Thyroid gland (tissue), 4 donors: ENCODE results near the gene SEC16B. TPM values are rescaled to one million over a fixed set of nuclear protein-coding genes. Genes with fewer than 3 reads are reported as not detected.
A peak's percentile ranks its signal among the peaks of the same experiment; 100 is the strongest.

Source experiments
- DNase-seq, 2 donors: peaks; one replicate each; pipeline ENCODE4 v3.0.0-alpha.2; 2019
- H3K27ac ChIP-seq, 3 donors: fragments of 200-600 bp; sonication (generic); 1 replicate in 2 of 3; 2 replicates in 1 of 3; pipeline ENCODE4 v1.5.1; 2016 to 2019; ENCODE audit warnings: mild to moderate bottlenecking in 1 of 3, moderate library complexity in 1 of 3
- H3K27me3 ChIP-seq: fragments of 200-600 bp; sonication (generic); one replicate; pipeline ENCODE4 v1.5.1; 2019
- H3K36me3 ChIP-seq, 2 donors: fragments of 200-600 bp; sonication (generic); one replicate each; pipeline ENCODE4 v1.5.1; 2016 to 2019
- H3K4me1 ChIP-seq, 2 donors: fragments of 200-600 bp; sonication (generic); one replicate each; pipeline ENCODE4 v1.5.1; 2017 to 2019
- H3K4me3 ChIP-seq, 3 donors: fragments of 200-600 bp; sonication (generic); replicated peaks in 1 of 3; 1 replicate in 2 of 3; 2 replicates in 1 of 3; pipeline ENCODE4 v1.5.1; 2016; ENCODE audit warnings: mild to moderate bottlenecking in 1 of 3
- H3K9me3 ChIP-seq: fragments of 200-600 bp; sonication (generic); one replicate; pipeline ENCODE4 v1.5.1; 2017
- POLR2A ChIP-seq, 2 donors: fragments of 450-650 bp; IDR thresholded peaks; one replicate each; pipeline ENCODE4 v1.6.1; 2017; ENCODE audit warnings: antibody characterized with exemption in 2 of 2, mild to moderate bottlenecking in 2 of 2, moderate library complexity in 1 of 2
- WGBS, 2 donors: methylation state at CpG; one replicate each; pipeline ENCODE4 v1.1.5; 2017; 5-methylcytosine and 5-hydroxymethylcytosine counted together
- intact Hi-C: fragments of 100-400 bp; cut with DNase I; formaldehyde crosslinking; loops from one replicate; pipeline ENCODE4 v1.15.1; 2023
- total RNA-seq, 4 donors: library from RNA; depleted of rRNA; stranded (reverse); fragments of >200 nt; gene quantifications; one replicate each; pipeline ENCODE4 v1.2.3, GENCODE V29; 2016
- TF ChIP-seq, protein P1 (sequence below), 6 experiments: fragments of 200-600 bp in 3 of 6; fragments of 450-650 bp in 3 of 6; sonication (generic) in 3 of 6; IDR thresholded peaks; one replicate each; pipeline ENCODE4 v1.5.1; 2016 to 2019; ENCODE audit warnings: antibody characterized with exemption in 6 of 6, mild to moderate bottlenecking in 2 of 6, inconsistent platforms in 1 of 6, moderate library complexity in 1 of 6

SEC16B gene
- total RNA-seq, 4 donors from 2014 or later: 3.8 to 12.8 (median 6.2) TPM

DNA sequence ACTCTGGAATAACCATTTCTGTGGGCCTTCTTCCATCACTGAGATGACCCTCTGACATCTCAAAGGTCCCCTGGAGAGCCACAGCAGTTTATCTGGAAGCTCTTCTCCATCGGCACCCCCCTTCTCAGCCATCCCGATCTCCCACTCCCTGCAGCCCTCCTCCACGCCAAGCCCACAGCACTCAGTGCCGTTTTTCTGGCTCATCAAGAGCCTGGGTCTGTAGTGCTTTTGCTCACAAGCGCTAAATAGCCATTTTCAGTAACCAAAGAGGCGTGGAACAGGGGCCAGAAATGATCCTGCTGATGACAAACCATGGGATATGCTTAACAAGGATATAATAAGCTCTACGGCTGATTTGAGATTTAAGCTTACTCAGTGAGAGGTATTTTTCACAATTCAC, 17.6 kb downstream of the SEC16B start:
- no peak for DNase-seq
- Histone ChIP-seq H3K4me3 (no peak overlapping the region), H3K4me1 (no peaks in the 10 kb centered on the region), H3K27me3 (no peaks in the 10 kb centered on the region), H3K27ac (no peak overlapping the region), H3K36me3 (no peaks in the 10 kb centered on the region), H3K9me3 (no peaks in the 10 kb centered on the region)
- intact Hi-C loops: no loop called here
- TF ChIP-seq, protein P1, sequence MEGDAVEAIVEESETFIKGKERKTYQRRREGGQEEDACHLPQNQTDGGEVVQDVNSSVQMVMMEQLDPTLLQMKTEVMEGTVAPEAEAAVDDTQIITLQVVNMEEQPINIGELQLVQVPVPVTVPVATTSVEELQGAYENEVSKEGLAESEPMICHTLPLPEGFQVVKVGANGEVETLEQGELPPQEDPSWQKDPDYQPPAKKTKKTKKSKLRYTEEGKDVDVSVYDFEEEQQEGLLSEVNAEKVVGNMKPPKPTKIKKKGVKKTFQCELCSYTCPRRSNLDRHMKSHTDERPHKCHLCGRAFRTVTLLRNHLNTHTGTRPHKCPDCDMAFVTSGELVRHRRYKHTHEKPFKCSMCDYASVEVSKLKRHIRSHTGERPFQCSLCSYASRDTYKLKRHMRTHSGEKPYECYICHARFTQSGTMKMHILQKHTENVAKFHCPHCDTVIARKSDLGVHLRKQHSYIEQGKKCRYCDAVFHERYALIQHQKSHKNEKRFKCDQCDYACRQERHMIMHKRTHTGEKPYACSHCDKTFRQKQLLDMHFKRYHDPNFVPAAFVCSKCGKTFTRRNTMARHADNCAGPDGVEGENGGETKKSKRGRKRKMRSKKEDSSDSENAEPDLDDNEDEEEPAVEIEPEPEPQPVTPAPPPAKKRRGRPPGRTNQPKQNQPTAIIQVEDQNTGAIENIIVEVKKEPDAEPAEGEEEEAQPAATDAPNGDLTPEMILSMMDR (IDR thresholded peaks at IDR 0.05): no peak
- TF ChIP-seq POLR2A (IDR thresholded peaks at IDR 0.05): no peak
- WGBS, 2 donors: 46 to 66% methylated on average over 7 of the region's 7 CpGs

DNA sequence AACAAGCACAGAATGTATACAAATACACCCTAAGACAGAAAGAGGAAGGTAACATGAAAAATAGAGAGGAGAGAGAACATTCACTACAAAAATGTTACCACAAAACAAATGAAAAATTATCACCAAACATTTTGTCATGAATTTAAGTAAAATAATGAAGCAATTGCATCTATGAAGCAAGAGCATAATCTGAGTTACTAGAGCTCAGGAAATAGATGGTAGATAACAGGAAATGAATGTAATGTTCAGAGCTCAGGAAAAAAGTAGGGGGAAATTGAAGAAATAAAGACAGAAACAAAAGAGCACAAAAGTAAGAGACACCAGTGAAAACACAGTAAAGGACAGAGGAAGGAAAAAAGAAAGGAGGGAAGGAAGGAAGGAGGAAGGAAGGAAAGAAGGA, 19.4 kb downstream of the SEC16B start:
- Histone ChIP-seq H3K4me3 (no peak overlapping the region), H3K27me3 (no peaks in the 10 kb centered on the region), H3K27ac (no peak overlapping the region), H3K36me3 (no peaks in the 10 kb centered on the region), H3K4me1 (no peaks in the 10 kb centered on the region), H3K9me3 (no peaks in the 10 kb centered on the region)
- TF ChIP-seq, protein P1 (IDR thresholded peaks at IDR 0.05): no peak
- TF ChIP-seq POLR2A (IDR thresholded peaks at IDR 0.05): no peak
- DNase-seq: no peak
- intact Hi-C loops: no loop called here

DNA sequence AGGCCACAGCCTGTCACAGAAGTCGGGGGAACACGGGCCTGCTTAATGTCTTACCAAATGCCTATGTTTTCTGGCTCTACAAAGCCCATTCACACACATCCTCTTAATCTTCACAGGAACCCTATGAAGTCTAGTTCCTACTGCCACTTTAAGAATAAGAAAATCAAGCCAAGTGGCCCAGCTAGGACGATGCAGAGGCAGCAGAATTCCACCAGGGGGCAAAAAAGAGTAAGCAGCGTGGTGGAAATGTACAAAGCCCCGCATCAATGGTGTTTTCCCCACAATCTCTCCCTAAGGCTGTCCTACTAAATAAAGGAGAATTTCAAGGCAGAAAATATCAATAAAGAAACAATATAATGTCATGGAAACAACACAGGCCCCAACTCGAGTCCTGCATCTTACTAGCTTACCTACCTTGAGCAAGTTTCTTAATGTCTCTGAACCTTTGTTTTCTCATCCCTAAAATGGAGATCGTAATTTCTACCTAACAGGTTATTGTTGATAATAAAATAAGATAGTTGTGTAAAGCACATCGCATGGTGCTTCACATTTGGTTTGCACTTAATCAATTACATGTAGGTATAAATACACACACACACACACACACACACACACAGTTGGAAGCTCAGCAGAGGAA, 21.4 kb downstream of the SEC16B start:
- intact Hi-C loops: no loop called here

DNA sequence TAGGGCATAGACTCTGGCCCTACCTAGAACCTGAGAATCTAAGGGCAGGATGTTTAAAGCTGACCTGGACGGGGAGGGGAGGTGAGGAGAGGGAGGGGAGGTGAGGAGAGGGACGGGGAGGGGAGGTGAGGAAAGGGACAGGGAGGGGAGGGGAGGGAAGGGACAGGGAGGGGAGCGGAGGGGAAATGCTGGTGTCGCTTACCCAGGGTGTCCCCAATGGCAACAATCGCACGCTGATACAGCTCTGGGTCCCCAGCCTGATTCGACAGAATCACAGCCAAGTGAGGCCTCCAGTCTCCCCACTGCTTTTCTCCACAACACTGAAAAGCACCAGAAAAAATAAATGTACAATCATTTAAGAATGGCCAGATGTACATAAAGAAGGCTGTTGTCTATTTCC, 22.2 kb downstream of the SEC16B start:
- H3K4me3 ChIP-seq: no peak overlapping the region
- no peaks in the 10 kb centered on the region for H3K4me1 ChIP-seq
- H3K27ac ChIP-seq: no peak overlapping the region
- WGBS, 2 donors: 81 to 83% methylated on average over 7 of the region's 7 CpGs
- no peaks in the 10 kb centered on the region for H3K36me3 ChIP-seq
- intact Hi-C loops: no loop called here
- TF ChIP-seq, protein P1 (IDR thresholded peaks at IDR 0.05): no peak
- TF ChIP-seq POLR2A (IDR thresholded peaks at IDR 0.05): no peak
- DNase-seq: no peak
- no peaks in the 10 kb centered on the region for H3K27me3 ChIP-seq
- H3K9me3 ChIP-seq: no peaks in the 10 kb centered on the region

More for the DNA sequence above, 21.4 kb downstream of the SEC16B start:
- H3K4me1 ChIP-seq: no peaks in the 10 kb centered on the region
- H3K4me3 ChIP-seq: no peak overlapping the region
- WGBS, 2 donors: 17 to 20% methylated on average over 8 of the region's 8 CpGs
- TF ChIP-seq, protein P1 (IDR thresholded peaks at IDR 0.05): peak; percentile 77 to 89 (median 82)
- no peak for TF ChIP-seq POLR2A (IDR thresholded peaks at IDR 0.05)
- H3K27ac ChIP-seq: no peak overlapping the region
- H3K27me3 ChIP-seq: no peaks in the 10 kb centered on the region
- peak; percentile 53 to 64 for DNase-seq
- no peaks in the 10 kb centered on the region for H3K9me3 ChIP-seq
- no peaks in the 10 kb centered on the region for H3K36me3 ChIP-seq

DNA sequence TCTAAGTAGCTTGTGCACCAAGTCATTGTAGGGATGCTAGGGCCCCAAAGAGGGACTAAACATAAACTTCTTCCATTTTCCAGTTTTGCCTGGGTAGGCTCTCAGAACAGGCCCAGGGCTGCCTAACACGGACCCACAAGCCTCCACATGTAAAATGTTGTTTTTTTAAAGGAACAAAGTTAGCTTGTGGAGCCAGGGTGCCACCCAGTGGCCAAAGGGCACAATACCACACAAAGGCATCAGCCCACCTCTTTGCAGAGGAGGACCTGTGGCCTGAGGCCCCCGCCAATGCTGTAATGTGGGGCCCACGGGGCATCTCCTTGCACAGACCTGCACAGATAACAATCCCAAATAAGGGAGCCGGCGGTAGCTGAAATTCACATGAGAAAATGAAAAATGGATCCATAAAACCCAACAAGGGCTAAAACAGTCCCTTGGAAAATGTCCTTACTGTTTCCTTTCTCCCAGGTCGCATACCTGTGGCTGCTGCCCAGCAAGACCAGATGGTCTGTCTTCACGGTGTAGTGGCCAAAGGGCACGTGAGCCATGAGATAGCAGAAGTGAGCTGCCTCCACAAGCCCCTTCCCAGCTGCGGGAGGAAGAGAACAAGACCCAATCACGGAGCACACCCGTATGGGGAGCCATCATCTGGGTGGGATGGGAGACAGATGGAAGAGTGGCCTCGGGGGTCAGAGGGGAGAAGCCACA, 23.8 kb downstream of the SEC16B start:
- WGBS, 2 donors: 62 to 65% methylated on average over 12 of the region's 12 CpGs
- TF ChIP-seq POLR2A (IDR thresholded peaks at IDR 0.05): no peak
- TF ChIP-seq, protein P1 (IDR thresholded peaks at IDR 0.05): peak; percentile 23 to 66 (median 40)
- Histone ChIP-seq H3K27ac (no peak overlapping the region), H3K36me3 (no peaks in the 10 kb centered on the region), H3K4me3 (no peak overlapping the region), H3K27me3 (no peaks in the 10 kb centered on the region), H3K9me3 (no peaks in the 10 kb centered on the region), H3K4me1 (no peaks in the 10 kb centered on the region)
- intact Hi-C loops: no loop called here
- peak; percentile 38 to 39 for DNase-seq
